HG03378 (cell line): ENCODE results near the gene CD164L2.
"Not testable (repeated sequence)": the region's sequence is repeated elsewhere in the genome, so short reads cannot be mapped to it uniquely, and the experiment has no call there.

Experiments used
- ATAC-seq: cut with Tn5 transposase; IDR thresholded peaks from one replicate; pipeline ENCODE4 v1.9.1; 2021; ENCODE audit warnings: mild to moderate bottlenecking, moderate library complexity; ENCODE audit not compliant: unreplicated experiment

CD164L2 gene

DNA sequence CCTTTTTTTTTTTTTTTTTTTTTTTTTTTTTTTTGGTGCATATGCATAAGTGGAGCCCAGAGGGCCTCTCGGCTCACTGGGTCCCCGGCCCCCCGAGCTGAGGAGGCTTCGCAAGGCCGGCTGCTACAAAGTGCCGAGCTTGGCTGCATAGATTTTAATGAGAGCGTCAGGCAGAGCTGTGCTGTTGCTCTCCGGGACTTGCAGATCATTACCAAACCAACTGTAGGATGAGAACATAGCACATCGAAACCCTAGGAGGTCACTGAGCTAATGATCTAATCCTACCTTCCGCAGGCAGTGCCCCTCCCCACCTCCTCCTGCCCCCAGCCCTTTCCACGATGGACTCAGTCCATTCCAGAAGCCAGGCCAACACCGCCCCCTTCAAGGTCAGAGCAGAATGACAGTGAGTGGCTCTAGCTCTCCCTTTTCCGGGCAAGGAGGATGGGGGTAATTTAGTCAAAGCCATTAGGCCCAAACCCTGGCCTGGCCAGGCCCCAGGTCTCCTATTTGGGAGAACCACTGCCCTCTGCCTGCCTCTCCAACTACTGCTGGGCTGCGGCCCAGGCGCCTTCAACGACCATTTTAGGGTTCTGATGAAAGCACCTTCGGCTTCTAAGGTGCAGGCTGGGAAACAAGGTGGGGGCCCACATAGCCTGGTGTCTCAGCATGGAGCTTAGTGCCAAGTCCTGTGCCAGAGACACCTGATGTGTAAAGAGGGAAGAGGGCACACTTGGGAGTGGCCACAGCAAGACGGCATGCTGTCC lies 22.6 kb upstream of the CD164L2 start:
- ATAC-seq = not testable (repeated sequence)

DNA sequence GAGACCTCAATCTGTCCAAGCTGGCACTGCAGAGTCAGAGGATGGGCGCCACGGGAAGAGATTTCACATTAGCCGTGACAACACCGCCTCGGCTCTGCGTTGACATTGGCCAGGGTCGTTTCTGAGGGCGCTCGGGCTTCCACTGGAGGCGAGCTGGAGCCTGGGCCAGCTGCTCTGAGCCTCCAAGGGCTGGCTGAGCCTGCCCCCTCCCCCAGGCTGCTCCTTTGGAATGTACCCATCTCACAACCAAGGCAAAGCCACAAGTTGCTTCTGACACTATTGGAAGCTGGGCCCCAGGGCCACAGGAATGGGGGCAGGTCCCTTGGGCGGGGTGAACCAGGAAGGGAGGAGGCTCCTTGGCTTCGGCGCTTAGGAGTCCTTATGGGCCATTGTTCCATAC lies 21.9 kb upstream of the CD164L2 start:
- no peak for ATAC-seq

GRCh38 chr1:27403931-27404330 lies 20.8 kb upstream of the CD164L2 start:
- no peak for ATAC-seq

DNA sequence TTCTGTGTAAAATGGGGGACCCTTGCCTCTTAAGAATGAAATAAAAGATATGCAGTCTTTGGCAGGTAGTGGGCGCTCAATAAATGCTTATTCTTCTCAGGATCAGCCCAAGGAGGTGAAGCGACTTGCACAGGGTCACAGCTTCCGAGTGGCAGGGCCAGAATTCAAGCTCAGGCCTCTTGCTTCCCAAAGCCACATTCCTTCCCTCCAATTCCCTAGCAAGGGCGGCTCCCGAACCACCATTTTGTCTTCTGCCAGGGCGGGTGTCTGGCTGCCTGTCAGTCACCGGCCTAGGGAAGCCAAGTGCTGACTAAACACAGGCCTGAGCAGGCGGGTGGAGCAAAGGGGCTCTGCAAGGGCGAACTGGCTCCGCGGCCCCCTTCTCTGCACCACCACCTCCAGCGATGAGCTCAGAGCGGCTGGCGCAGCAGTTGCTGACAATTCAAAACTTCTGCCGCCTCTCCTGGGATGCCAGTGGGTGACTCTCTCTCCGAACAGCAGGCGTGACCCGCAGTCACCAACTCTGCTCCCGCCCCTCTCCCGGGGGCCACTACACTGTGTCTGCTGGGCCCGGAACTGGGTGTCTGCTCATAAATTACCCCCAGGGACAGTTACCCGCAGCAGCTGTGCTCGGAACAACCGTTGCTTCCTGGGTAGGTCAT lies 20.1 kb upstream of the CD164L2 start:
- no peak for ATAC-seq

DNA sequence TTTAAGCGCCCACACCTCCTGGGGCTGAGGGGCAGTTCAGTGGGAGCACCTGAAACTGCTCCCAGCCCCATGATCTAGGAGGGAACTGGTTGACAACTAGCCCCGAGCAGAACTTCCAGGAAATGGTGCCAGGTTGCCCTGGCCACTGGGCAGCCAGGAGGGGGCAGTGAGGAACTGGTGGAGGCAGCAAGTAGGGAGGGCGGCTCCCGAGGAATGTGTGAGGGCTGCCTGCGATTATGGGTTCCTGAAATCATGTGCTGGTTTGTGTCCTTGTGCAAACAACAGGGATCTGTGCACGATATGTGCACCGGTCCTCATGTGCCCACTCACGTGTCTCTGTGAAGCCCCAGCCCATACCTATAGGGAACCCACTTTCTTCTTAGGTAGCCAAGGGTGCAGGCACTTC lies 19.2 kb upstream of the CD164L2 start:
- no peak for ATAC-seq

DNA sequence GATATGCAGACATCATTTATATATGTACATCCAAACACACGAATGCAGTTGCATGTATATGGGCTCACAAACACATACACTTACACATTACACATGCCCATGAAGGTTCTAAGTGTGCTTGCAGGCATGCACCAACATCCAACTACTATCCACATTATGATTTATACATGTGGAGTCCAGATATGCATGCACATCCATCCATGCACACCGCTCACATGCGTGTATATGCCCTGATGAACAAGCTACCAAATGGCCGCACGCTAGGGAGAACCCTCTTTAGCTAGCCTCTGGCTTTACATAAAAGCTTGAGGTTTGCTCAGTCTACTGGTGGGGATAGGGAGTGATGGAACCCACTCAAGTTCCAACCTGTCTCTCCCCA lies 17.8 kb upstream of the CD164L2 start:
- no peak for ATAC-seq

DNA sequence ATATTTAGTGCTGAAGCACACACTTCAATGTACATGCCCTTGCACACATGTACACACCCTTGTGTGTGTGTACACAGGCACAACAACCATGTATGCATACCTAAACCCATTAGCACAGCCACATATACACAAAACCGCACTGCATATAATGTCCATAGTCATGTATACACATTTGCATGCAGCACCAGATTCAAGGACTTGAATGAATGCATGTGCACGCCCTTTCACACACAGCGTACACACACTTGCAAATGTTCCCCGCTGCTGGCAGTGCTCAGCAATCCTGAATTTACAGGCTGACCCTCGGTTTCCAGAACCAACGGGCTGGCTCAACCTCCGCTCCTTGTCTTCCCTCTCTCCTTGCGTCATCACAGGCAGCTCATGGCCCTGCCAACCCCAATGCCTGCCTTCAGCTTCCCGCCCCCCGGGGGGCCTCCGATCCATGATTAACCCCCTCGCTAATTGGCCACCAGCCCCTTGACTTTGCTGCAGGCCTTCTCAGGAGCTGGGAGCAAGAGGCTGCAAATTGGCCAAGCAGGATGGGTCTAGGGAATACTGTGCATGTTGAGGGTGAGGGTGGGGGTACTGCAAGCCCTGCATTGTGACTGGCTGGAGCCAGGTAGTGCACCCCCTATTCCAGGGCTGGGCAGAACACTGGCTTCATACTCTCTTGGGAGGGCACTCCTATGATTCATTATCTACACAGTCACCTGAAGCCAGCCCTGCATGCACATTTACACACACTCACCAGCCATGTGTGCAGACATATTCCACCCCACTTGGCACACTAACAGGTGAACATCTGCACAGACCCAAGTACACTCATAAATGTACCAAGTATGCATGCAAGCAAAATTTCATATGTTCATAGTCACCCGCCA lies 17.2 kb upstream of the CD164L2 start:
- no peak for ATAC-seq

GRCh38 chr1:27399251-27400025 lies 16.3 kb upstream of the CD164L2 start:
- ATAC-seq = no peak

GRCh38 chr1:27398405-27399149 lies 15.4 kb upstream of the CD164L2 start:
- ATAC-seq = no peak

GRCh38 chr1:27397749-27398148 lies 14.6 kb upstream of the CD164L2 start:
- ATAC-seq = no peak

- ATAC-seq = no peak
Observed at GRCh38 chr1:27397110-27397509, 14.0 kb upstream of the CD164L2 start.

- ATAC-seq = peak; percentile 39
Observed at GRCh38 chr1:27395441-27396195, 12.5 kb upstream of the CD164L2 start.

- no peak for ATAC-seq
Observed at GRCh38 chr1:27394925-27395324, 11.8 kb upstream of the CD164L2 start.

DNA sequence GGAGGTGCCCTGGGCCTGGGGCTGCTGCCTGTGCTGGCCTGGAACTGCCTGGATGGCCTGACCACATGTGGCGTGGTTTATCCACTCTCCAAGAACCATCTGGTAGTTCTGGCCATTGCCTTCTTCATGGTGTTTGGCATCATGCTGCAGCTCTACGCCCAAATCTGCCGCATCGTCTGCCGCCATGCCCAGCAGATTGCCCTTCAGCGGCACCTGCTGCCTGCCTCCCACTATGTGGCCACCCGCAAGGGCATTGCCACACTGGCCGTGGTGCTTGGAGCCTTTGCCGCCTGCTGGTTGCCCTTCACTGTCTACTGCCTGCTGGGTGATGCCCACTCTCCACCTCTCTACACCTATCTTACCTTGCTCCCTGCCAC lies 11.1 kb upstream of the CD164L2 start:
- no peak for ATAC-seq

DNA sequence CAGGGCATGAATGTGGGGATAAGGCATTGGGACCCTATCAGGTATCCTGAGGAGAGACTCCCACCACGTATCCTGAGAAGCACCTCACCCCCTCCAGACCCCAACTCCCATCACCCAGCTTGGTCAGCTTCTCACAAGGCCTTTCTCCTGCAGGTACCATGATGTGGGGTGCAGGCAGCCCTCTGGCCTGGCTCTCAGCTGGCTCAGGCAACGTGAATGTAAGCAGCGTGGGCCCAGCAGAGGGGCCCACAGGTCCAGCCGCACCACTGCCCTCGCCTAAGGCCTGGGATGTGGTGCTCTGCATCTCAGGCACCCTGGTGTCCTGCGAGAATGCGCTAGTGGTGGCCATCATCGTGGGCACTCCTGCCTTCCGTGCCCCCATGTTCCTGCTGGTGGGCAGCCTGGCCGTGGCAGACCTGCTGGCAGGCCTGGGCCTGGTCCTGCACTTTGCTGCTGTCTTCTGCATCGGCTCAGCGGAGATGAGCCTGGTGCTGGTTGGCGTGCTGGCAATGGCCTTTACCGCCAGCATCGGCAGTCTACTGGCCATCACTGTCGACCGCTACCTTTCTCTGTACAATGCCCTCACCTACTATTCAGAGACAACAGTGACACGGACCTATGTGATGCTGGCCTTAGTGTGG lies 10.6 kb upstream of the CD164L2 start:
- no peak for ATAC-seq

DNA sequence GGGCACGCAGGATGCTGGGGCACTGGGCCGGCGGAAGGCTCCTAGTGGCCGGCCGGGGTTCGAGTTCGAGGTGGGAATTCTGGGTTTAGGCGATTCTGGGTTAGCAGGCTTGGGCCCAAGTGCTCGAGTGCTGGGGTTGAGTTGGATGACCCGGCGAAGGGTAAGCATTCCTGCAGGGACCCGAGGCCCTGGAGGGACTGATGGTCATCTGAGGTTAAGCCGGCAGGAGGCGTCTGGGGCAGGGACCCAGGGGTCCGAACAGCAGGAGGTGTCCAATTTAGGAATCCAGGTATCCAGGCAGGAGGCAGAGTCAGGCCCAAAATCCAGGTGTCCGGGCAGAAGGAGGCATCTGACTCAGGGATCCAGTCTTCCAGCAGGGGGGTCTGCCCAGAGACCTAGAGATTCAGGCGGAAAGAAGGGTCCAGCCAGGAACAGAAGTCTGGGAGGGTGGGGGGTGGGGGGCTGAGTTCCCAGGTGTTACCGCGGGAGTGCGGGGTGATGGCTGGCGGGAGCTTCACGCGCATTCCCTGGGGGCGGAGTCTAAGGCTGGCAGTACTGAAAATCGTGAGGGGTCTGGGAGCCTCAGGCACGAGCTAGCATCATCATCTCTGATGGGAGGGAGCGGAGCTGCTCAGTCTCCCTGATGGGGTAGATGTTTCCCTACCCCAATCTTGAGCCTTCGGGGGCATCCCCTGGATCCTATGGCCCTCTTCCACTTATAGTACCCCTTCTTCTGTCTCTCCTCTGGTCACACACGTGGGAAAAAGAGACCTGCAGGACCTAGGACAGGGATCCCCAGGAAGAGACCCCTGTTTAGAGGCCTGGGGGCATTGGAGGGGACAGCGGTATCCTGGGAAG lies 9.9 kb upstream of the CD164L2 start:
- ATAC-seq = no peak

DNA sequence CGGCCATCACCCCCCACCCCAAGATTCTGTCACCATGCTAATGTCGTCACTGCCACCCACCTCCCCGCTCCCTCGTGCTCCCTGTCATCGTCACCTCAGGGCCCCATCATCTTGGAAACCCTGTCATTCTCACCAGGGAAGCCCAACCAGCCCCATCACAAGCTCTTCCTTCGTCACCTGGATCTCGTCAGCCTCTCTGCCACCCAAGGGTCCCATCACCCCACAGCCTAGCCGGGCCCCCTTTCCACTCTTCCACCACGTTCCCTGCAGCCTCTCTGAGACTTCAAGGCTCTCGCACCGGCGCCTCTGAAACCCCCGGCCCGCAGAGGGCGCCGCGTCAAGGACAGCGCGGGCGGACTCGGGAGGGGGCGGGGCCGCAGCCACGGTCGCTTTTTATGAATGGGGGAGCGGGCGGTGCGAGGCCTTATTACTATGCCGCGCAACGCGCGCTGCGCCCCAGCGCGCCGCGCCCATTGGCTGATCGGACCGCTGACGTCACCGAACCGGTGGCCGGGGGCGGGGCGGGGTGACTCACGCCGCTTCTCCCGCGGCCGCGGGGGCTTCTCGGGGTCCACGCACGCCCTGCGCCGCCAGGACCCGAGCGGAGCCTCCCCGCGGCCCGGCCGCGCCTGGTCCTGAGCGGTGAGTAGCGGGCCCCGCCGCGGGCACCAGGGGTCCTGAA lies 9.1 kb upstream of the CD164L2 start, which contains the start of gene GPR3:
GPR3 (plus strand) TSS at position 527 of the 682 bp plus-strand sequence. CDS start 1,177 bp downstream, outside the sequence.
- no peak for ATAC-seq
